DLD1 (cell line): Measurements from ENCODE around the gene FBXO28.

ENCODE experiments used
- in situ Hi-C: cut with HindIII; loops from 2 replicates; pipeline ENCODE4 v1.10.0; 2017; ENCODE audit warnings: low sequenced_read_pairs

FBXO28 gene

DNA sequence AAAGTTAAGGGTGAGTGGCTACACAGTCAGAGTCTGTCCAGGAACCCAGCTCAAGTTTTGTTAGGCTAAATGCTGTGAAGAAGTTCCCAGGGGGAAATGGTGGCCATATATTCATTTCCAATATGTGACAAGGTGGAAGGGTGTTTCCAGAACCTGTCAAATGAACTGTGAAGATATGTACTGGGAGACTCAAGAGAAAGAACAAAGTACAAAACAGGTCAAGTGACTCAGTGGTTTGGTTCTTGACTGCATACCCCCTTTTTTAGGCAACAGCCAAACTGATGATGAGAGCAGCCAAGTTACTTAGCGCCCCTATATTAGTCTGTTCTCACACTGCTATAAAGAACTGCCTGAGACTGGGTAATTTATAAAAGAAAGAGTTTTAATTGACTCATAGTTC, 18.6 kb upstream of the FBXO28 start:
- in situ Hi-C loops = no loop called here

DNA sequence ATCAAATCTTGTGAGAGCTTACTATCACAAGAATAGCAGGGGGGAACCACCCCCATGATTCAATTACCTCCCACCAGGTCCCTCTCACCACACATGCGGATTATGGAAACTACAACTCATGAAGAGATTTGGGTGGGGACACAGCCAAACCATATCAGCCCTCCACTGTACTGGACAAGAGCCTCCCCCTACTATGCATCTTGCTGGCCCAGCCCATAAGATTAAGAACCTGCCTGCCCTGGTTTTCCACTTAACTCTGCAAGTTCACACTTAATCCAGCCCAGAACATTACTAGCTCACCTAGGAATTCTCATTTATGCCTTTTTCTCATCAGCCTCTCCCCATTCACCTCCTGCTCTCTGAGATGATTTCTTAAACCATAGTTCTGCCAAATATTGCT, 18.0 kb upstream of the FBXO28 start:
- in situ Hi-C loops = no loop called here

DNA sequence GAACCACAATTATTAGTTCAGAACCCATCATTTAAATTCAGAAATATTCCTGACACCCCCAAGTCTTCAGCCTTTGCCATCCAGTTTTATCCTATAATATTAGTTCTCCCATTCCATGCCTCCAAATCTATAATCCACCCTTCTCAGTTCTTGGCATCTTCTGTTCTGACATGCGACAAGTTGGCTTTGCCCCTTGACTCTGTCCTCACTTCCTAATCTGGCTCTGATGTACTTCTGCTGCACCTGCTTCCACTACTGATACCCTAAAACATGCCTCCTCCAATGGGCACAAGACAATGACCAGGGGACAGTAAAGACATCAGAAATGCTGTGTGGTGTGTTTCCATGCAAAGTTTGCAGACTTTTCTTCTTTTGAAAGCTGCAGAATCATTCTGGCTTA, 17.1 kb upstream of the FBXO28 start:
- in situ Hi-C loops = no loop called here

- in situ Hi-C loops = no loop called here
Observed at GRCh38 chr1:224098007-224098406, 15.9 kb upstream of the FBXO28 start.

GRCh38 chr1:224106568-224107281, 7.2 kb upstream of the FBXO28 start:
- in situ Hi-C loops = no loop called here

GRCh38 chr1:224107282-224107625, 6.7 kb upstream of the FBXO28 start:
- in situ Hi-C loops = no loop called here

DNA sequence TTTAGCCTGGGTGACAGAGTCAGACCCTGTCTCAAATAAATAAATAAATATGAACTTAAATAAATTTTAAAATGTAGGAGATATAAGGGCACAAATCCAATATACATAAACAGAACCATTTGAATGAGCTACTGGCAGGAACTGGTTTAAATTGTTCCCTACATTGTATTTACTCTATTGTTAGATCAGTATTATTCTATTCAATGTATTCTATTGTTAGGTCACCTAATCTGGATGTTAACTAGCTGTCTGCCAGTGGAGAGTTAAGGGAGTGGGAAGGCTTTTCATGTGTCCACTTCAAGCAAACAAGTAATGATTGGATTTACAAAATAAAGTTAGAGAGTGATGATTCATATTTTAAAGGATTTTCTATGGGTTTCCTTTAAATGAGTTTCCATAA, 4.9 kb upstream of the FBXO28 start:
- in situ Hi-C loops = no loop called here

- in situ Hi-C loops = no loop called here
Observed at GRCh38 chr1:224109981-224110380, 3.9 kb upstream of the FBXO28 start.

- in situ Hi-C loops = no loop called here
Observed at GRCh38 chr1:224113005-224113404, 906 bp upstream of the FBXO28 start.

GRCh38 chr1:224113545-224113917, 380 bp upstream of the FBXO28 start:
- in situ Hi-C loops = no loop called here

GRCh38 chr1:224114787-224115175, 870 bp downstream of the FBXO28 start:
- in situ Hi-C loops = no loop called here

DNA sequence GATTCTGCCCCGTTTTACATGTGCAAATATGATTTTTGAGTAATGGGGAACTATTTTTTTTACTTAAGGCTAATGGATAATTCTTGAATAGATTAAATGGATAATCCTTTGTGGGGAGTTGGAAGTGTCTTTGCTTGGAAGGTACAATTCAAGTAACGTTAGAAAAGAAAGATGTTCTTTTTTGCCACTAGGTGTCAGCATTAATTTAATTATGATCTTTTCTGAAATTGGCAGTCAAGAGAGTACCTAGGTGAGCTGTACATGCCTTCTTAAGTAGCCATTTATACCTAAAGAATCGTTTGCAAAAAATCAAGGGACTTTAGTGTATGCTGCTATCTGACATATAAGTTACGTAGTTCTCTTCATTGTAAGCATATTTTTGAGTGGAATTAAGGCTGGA, 2.2 kb downstream of the FBXO28 start:
- in situ Hi-C loops = no loop called here

DNA sequence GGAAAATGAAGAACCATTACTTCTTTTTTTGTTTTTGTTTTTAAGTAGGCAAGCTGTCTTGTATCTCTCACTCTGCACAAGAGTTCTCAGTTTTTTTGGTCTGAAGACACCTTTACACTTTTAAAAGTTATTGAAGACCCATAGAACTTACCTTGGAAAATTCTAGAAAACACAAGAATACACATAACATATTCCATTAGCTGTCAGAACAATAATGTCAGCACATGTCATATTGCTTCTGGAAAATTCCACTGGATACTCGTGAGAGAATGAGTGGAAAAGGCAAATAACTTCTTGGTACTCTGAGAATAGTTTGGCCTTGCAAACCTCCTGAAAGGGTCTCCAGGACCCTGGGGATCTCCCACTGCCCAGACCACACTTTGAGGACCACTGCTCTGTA, 4.8 kb downstream of the FBXO28 start:
- in situ Hi-C loops = no loop called here

DNA sequence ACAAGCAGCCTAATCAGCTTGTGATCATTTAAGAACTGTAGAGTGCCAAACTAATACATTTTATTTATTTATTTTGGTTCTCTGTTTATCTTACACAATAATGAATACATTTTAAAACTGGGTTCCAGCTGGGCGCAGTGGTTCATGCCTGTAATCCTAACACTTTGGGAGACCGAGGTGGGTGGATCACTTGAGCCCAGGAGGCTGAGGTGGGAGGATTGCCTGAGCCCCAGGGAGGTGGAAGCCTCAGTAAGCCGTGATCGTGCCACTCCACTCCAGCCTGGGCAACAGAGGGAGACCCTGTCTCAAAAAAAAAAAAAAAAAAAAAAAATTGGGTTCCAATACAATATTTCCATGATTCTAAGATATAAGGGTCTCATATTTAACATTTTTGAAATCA, 9.2 kb downstream of the FBXO28 start:
- in situ Hi-C loops = no loop called here

DNA sequence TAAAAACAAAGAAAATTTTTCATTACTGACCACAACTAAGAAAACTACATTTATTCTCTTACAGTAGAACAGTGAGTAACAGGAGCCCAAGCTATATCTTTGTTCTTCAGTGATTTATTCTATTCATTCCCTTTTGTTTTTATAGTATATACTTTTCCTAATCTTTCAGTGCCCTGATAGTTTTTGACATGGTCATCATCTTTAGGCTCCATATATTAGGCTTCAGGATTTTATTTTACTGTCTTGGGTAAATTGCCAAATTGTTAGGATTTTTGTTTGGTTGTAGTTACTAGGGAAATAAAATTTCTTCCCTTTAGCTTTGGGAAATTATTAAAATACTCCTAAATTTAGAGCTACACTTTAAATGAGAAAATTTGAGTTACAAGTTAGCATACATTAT, 10.3 kb downstream of the FBXO28 start:
- in situ Hi-C loops = no loop called here

DNA sequence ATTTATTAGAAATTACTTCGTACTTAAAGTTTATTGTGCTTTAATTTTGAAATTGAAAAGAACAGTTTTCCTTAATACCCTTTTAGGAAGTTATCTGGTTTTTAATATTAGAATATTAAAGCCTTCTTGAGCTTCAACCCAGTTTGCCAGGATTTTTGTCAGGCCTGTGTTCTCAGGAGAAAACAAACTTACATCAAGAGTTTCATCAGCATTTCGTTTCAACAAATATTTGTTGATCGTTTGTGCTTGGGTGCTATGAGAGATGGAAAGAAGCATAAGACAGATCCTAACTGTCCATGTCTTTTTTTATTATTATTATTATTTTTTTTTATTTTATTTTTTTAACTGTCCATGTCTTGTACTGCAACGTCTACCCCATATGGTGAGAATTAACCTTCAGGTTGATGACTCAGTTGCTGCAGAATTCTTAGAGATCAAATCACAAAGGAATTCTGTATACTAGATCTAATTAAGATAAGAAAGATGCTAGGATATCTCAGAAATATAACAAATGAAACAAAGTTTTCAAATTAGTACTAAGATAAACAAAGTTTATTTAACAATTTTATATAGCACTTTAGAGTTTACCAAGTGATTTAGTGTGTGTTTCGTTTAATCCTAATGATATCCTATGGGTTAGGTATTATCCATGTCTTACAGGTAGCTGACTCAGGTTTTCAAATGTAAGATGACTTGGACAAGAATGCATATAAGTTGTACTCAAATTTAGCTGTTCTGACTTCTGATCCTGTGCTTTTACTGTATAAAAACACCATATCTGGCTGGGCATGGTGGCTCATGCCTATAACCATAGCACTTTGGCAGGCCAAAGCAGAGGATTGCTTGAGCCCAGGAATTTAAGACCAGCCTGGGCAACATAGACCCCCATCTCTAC, 14.3 kb downstream of the FBXO28 start:
- in situ Hi-C loops = no loop called here

DNA sequence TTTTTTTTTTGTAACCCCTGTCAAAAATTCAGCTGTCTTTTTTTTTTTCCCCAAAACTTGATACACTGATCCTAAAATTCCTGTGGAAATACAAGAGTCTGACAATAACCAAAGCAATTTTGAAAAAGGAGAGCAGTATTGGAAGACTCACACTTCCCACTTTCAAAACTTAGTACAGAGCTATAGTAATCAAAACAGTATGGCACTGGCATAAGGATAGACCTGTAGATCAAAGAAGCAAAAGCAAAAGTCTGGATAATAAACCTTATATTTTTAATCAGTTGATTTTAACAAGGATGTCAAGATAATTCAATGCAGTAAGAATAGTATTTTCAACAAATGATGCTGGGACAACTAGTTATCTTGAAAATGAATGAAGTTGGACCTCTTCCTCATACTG, 17.3 kb downstream of the FBXO28 start:
- in situ Hi-C loops = no loop called here

- in situ Hi-C loops = no loop called here
Observed at GRCh38 chr1:224132901-224133300, 19.0 kb downstream of the FBXO28 start.

DNA sequence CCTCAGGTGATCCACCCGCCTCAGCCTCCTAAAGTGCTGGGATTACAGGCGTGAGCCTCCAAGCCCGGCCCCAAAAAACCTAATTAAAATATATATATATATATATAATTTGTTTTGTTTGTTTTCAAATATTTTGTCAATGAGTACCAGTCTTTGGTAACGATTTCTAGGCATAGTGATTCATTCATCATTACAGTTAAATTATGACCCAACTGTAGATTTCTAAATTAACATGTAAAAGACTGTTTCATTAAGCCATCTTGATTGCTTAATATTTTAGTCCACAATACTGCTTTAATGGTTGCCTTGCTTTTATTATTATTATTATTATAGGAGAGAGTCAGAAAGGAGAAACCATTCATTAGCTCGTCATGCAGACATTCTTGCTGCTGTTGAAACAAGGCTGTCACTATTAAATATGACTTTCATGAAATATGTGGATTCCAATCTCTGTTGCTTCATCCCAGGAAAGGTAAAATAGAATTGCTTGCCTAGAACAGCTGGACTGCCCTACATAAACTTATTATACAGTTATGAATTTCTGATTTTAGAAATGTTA, 19.9 kb downstream of the FBXO28 start:
- in situ Hi-C loops = no loop called here

GRCh38 chr1:224137518-224137917, 23.6 kb downstream of the FBXO28 start:
- in situ Hi-C loops = no loop called here

GRCh38 chr1:224138198-224138597, 24.3 kb downstream of the FBXO28 start:
- in situ Hi-C loops = no loop called here

- in situ Hi-C loops = no loop called here
Observed at GRCh38 chr1:224141693-224142092, 27.8 kb downstream of the FBXO28 start.
